Thyroid gland (tissue), 4 donors: Measurements from ENCODE around the gene HOXC11. TPM values are rescaled to one million over a fixed set of nuclear protein-coding genes. Genes with fewer than 3 reads are reported as not detected.

Source experiments
- DNase-seq, 2 donors: peaks; one replicate each; pipeline ENCODE4 v3.0.0-alpha.2; 2019
- H3K27ac ChIP-seq, 3 donors: fragments of 200-600 bp; sonication (generic); 1 replicate in 2 of 3; 2 replicates in 1 of 3; pipeline ENCODE4 v1.5.1; 2016 to 2019; ENCODE audit warnings: mild to moderate bottlenecking in 1 of 3, moderate library complexity in 1 of 3
- H3K27me3 ChIP-seq: fragments of 200-600 bp; sonication (generic); one replicate; pipeline ENCODE4 v1.5.1; 2019
- H3K36me3 ChIP-seq, 2 donors: fragments of 200-600 bp; sonication (generic); one replicate each; pipeline ENCODE4 v1.5.1; 2016 to 2019
- H3K4me1 ChIP-seq, 2 donors: fragments of 200-600 bp; sonication (generic); one replicate each; pipeline ENCODE4 v1.5.1; 2017 to 2019
- H3K4me3 ChIP-seq, 3 donors: fragments of 200-600 bp; sonication (generic); replicated peaks in 1 of 3; 1 replicate in 2 of 3; 2 replicates in 1 of 3; pipeline ENCODE4 v1.5.1; 2016; ENCODE audit warnings: mild to moderate bottlenecking in 1 of 3
- H3K9me3 ChIP-seq: fragments of 200-600 bp; sonication (generic); one replicate; pipeline ENCODE4 v1.5.1; 2017
- POLR2A ChIP-seq, 2 donors: fragments of 450-650 bp; IDR thresholded peaks; one replicate each; pipeline ENCODE4 v1.6.1; 2017; ENCODE audit warnings: antibody characterized with exemption in 2 of 2, mild to moderate bottlenecking in 2 of 2, moderate library complexity in 1 of 2
- WGBS, 2 donors: methylation state at CpG; one replicate each; pipeline ENCODE4 v1.1.5; 2017; 5-methylcytosine and 5-hydroxymethylcytosine counted together
- intact Hi-C: fragments of 100-400 bp; cut with DNase I; formaldehyde crosslinking; loops from one replicate; pipeline ENCODE4 v1.15.1; 2023
- total RNA-seq, 4 donors: library from RNA; depleted of rRNA; stranded (reverse); fragments of >200 nt; gene quantifications; one replicate each; pipeline ENCODE4 v1.2.3, GENCODE V29; 2016
- TF ChIP-seq, protein P1 (sequence below), 6 experiments: fragments of 200-600 bp in 3 of 6; fragments of 450-650 bp in 3 of 6; sonication (generic) in 3 of 6; IDR thresholded peaks; one replicate each; pipeline ENCODE4 v1.5.1; 2016 to 2019; ENCODE audit warnings: antibody characterized with exemption in 6 of 6, mild to moderate bottlenecking in 2 of 6, inconsistent platforms in 1 of 6, moderate library complexity in 1 of 6

Gene HOXC11
- total RNA-seq, 4 donors from 2014 or later = not detected

GRCh38 chr12:53992377-53992889 lies 19.5 kb downstream of the HOXC11 start:
- Histone ChIP-seq H3K36me3 (no peaks in the 10 kb centered on the region), H3K27me3 (peaks cover 86% of the 10 kb centered on the region), H3K27ac (no peak overlapping the region), H3K4me1 (peaks cover 7 to 28% of the 10 kb centered on the region in 2 donors), H3K4me3 (no peak overlapping the region), H3K9me3 (no peaks in the 10 kb centered on the region)
- TF ChIP-seq, protein P1, sequence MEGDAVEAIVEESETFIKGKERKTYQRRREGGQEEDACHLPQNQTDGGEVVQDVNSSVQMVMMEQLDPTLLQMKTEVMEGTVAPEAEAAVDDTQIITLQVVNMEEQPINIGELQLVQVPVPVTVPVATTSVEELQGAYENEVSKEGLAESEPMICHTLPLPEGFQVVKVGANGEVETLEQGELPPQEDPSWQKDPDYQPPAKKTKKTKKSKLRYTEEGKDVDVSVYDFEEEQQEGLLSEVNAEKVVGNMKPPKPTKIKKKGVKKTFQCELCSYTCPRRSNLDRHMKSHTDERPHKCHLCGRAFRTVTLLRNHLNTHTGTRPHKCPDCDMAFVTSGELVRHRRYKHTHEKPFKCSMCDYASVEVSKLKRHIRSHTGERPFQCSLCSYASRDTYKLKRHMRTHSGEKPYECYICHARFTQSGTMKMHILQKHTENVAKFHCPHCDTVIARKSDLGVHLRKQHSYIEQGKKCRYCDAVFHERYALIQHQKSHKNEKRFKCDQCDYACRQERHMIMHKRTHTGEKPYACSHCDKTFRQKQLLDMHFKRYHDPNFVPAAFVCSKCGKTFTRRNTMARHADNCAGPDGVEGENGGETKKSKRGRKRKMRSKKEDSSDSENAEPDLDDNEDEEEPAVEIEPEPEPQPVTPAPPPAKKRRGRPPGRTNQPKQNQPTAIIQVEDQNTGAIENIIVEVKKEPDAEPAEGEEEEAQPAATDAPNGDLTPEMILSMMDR (IDR thresholded peaks at IDR 0.05) = no peak
- TF ChIP-seq POLR2A (IDR thresholded peaks at IDR 0.05) = no peak
- no peak for DNase-seq
- intact Hi-C loops = no loop called here
- WGBS, 2 donors = 23 to 30% methylated on average over 7 of the region's 7 CpGs

DNA sequence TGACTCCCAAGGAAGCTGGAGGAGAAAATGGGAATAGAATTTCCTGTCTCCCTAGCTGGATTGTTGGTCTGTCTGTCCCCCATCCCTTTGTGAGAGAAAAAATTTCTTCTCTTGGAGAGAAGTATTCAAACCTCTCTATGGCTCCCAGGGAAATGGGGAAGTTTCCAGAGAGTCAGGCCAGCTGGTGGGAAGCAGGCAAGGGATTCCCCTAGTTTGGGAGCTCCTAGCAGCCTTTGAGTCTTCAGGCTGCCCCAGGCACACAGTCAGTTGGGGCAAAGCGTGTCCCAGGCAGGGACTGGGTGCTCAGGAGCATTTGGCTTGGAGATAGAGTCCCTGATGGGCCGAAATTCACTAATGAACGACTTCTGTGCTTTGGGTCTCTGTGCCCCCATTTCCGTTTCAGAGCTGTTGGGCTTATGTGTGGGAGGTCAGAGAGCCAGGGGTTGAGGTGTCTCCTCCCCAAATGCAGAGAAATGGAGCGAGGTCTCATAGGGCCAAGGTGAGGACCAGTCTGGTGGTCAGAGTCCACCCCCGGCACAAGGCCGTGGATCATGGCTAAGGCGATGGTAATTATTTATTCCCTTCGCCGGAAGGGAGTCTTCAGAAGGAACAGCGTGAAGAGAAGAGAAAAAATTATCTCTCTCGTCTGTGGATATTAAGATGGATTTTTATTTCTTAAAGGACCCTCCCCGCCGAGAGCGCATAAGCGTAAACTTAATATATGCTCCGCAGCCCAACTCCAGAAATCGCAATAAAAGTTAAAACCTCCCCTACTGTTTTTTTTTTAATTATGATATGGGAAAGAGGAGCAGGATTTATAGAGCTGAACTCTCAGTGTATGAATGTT lies 20.5 kb downstream of the HOXC11 start:
- no peak for TF ChIP-seq POLR2A (IDR thresholded peaks at IDR 0.05)
- TF ChIP-seq, protein P1 (IDR thresholded peaks at IDR 0.05) = no peak
- H3K9me3 ChIP-seq = no peaks in the 10 kb centered on the region
- H3K27ac ChIP-seq = no peak overlapping the region
- H3K4me1 ChIP-seq = peaks cover 7 to 29% of the 10 kb centered on the region in 2 donors
- no peak overlapping the region for H3K4me3 ChIP-seq
- H3K36me3 ChIP-seq = no peaks in the 10 kb centered on the region
- no peak for DNase-seq
- peaks cover 86% of the 10 kb centered on the region for H3K27me3 ChIP-seq
- 24 to 27% methylated on average over 17 of the region's 18 CpGs for WGBS, 2 donors
- intact Hi-C loops = no loop called here

- intact Hi-C loops = no loop called here
- 9 to 12% methylated on average over 8 to 13 of the region's 19 CpGs for WGBS, 2 donors
- Histone ChIP-seq H3K27me3 (peaks cover 86% of the 10 kb centered on the region), H3K9me3 (no peaks in the 10 kb centered on the region), H3K4me3 (no peak overlapping the region), H3K27ac (no peak overlapping the region), H3K36me3 (no peaks in the 10 kb centered on the region), H3K4me1 (peaks cover 7 to 29% of the 10 kb centered on the region in 2 donors)
- DNase-seq = no peak
- TF ChIP-seq, protein P1 (IDR thresholded peaks at IDR 0.05) = no peak
- TF ChIP-seq POLR2A (IDR thresholded peaks at IDR 0.05) = no peak
Measured at GRCh38 chr12:53994009-53994263, 21.0 kb downstream of the HOXC11 start.

- TF ChIP-seq, protein P1 (IDR thresholded peaks at IDR 0.05) = no peak
- TF ChIP-seq POLR2A (IDR thresholded peaks at IDR 0.05) = no peak
- H3K9me3 ChIP-seq = no peaks in the 10 kb centered on the region
- peaks cover 87% of the 10 kb centered on the region for H3K27me3 ChIP-seq
- WGBS, 2 donors = 6 to 7% methylated on average over 39 to 56 of the region's 60 CpGs
- DNase-seq = no peak
- no peak overlapping the region for H3K27ac ChIP-seq
- intact Hi-C loops = no loop called here
- no peaks in the 10 kb centered on the region for H3K36me3 ChIP-seq
- peaks cover 7 to 29% of the 10 kb centered on the region in 2 donors for H3K4me1 ChIP-seq
- no peak overlapping the region for H3K4me3 ChIP-seq
Measured at GRCh38 chr12:53994264-53995001, 21.5 kb downstream of the HOXC11 start.

GRCh38 chr12:53995002-53995377 lies 22.1 kb downstream of the HOXC11 start:
- Histone ChIP-seq H3K9me3 (no peaks in the 10 kb centered on the region), H3K27ac (no peak overlapping the region), H3K4me1 (peaks cover 7 to 34% of the 10 kb centered on the region in 2 donors), H3K27me3 (peaks cover 91% of the 10 kb centered on the region), H3K4me3 (peak overlapping the region in 1 of 3 donors; percentile 27), H3K36me3 (no peaks in the 10 kb centered on the region)
- DNase-seq = no peak
- intact Hi-C loops = no loop called here
- TF ChIP-seq, protein P1 (IDR thresholded peaks at IDR 0.05) = no peak
- no peak for TF ChIP-seq POLR2A (IDR thresholded peaks at IDR 0.05)
- WGBS, 2 donors = 8 to 11% methylated on average over 15 to 17 of the region's 17 CpGs
